Mesothelial cell of epicardium (in vitro differentiated cells): ENCODE data around the gene ESRP2. TPM values are rescaled to one million over a fixed set of nuclear protein-coding genes. Genes with fewer than 3 reads are reported as not detected.

Experiments used
- DNase-seq, 2 experiments: peaks; one replicate each; pipeline ENCODE4 v3.0.0; 2021; ENCODE audit warnings: low spot score in 2 of 2; ENCODE audit not compliant: unreplicated experiment in 2 of 2
- H3K27ac Mint-ChIP-seq: 2 replicates; pipeline ENCODE4 v1.8.0; 2021; ENCODE audit warnings: mixed read lengths
- H3K27me3 Mint-ChIP-seq: 2 replicates; pipeline ENCODE4 v1.8.0; 2021; ENCODE audit warnings: low read depth, mixed read lengths
- H3K36me3 Mint-ChIP-seq: 2 replicates; pipeline ENCODE4 v1.8.0; 2021; ENCODE audit warnings: mixed read lengths
- H3K4me1 Mint-ChIP-seq: 2 replicates; pipeline ENCODE4 v1.8.0; 2021; ENCODE audit warnings: mixed read lengths
- H3K4me3 Mint-ChIP-seq: 2 replicates; pipeline ENCODE4 v1.8.0; 2021; ENCODE audit warnings: mild to moderate bottlenecking, moderate library complexity, mixed read lengths
- H3K9me3 Mint-ChIP-seq: 2 replicates; pipeline ENCODE4 v1.8.0; 2021; ENCODE audit warnings: mixed read lengths
- total RNA-seq: library from RNA; stranded (reverse); gene quantifications from 3 replicates; pipeline ENCODE4 v1.2.1, GENCODE V29; 2021
- TF ChIP-seq, protein P1 (sequence below): fragments of 200-600 bp; sonication (generic); IDR thresholded peaks from one replicate; pipeline ENCODE4 v1.5.0; 2021; ENCODE audit warnings: antibody characterized with exemption; ENCODE audit not compliant: unreplicated experiment

The ESRP2 gene
- total RNA-seq, 1 donor from 2014 or later, result 34.7 TPM

GRCh38 chr16:68217506-68217905 is 18.4 kb downstream of the ESRP2 start:
- H3K36me3 Mint-ChIP-seq, result peaks cover 4% of the 10 kb centered on the region
- H3K9me3 Mint-ChIP-seq, result no peaks in the 10 kb centered on the region
- no peaks in the 10 kb centered on the region for H3K4me1 Mint-ChIP-seq
- H3K27me3 Mint-ChIP-seq, result no peaks in the 10 kb centered on the region
- no peak overlapping the region for H3K4me3 Mint-ChIP-seq
- peak overlapping the region; percentile 57 for H3K27ac Mint-ChIP-seq
- DNase-seq, result no peak
- TF ChIP-seq, protein P1, sequence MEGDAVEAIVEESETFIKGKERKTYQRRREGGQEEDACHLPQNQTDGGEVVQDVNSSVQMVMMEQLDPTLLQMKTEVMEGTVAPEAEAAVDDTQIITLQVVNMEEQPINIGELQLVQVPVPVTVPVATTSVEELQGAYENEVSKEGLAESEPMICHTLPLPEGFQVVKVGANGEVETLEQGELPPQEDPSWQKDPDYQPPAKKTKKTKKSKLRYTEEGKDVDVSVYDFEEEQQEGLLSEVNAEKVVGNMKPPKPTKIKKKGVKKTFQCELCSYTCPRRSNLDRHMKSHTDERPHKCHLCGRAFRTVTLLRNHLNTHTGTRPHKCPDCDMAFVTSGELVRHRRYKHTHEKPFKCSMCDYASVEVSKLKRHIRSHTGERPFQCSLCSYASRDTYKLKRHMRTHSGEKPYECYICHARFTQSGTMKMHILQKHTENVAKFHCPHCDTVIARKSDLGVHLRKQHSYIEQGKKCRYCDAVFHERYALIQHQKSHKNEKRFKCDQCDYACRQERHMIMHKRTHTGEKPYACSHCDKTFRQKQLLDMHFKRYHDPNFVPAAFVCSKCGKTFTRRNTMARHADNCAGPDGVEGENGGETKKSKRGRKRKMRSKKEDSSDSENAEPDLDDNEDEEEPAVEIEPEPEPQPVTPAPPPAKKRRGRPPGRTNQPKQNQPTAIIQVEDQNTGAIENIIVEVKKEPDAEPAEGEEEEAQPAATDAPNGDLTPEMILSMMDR, result no peak

GRCh38 chr16:68216240-68216639 is 19.7 kb downstream of the ESRP2 start:
- H3K27me3 Mint-ChIP-seq, result no peaks in the 10 kb centered on the region
- no peaks in the 10 kb centered on the region for H3K4me1 Mint-ChIP-seq
- no peak for DNase-seq
- H3K36me3 Mint-ChIP-seq, result peaks cover 4% of the 10 kb centered on the region
- no peak overlapping the region for H3K27ac Mint-ChIP-seq
- TF ChIP-seq, protein P1, result no peak
- H3K9me3 Mint-ChIP-seq, result no peaks in the 10 kb centered on the region
- no peak overlapping the region for H3K4me3 Mint-ChIP-seq

- DNase-seq, result no peak
- TF ChIP-seq, protein P1, result no peak
- H3K36me3 Mint-ChIP-seq, result peaks cover 4% of the 10 kb centered on the region
- no peak overlapping the region for H3K4me3 Mint-ChIP-seq
- H3K4me1 Mint-ChIP-seq, result no peaks in the 10 kb centered on the region
- no peaks in the 10 kb centered on the region for H3K9me3 Mint-ChIP-seq
- no peak overlapping the region for H3K27ac Mint-ChIP-seq
- no peaks in the 10 kb centered on the region for H3K27me3 Mint-ChIP-seq
Observed at GRCh38 chr16:68215302-68215701, 20.6 kb downstream of the ESRP2 start.

DNA sequence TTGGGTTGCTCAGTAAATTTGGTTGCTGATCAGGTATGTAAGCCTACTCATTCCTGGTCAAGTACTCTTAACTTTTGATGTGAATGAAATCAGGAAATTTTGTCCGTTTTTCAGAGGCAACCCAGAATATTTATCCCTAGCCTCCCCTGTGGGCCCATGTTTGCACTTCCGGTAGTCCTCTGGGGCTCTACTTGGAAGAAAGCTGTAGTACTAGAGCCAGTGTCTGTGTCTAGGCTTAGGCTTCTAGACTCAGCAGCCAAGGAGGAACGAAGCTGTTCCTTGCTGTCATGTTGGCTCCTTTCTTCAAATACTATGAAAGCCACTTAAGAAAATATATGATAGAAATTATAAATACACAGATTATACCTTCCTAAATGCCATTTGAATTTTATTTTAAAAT is 21.2 kb downstream of the ESRP2 start:
- no peak overlapping the region for H3K27ac Mint-ChIP-seq
- H3K9me3 Mint-ChIP-seq, result no peaks in the 10 kb centered on the region
- H3K4me3 Mint-ChIP-seq, result no peak overlapping the region
- TF ChIP-seq, protein P1, result no peak
- H3K27me3 Mint-ChIP-seq, result no peaks in the 10 kb centered on the region
- no peaks in the 10 kb centered on the region for H3K4me1 Mint-ChIP-seq
- H3K36me3 Mint-ChIP-seq, result peaks cover 4% of the 10 kb centered on the region
- no peak for DNase-seq

DNA sequence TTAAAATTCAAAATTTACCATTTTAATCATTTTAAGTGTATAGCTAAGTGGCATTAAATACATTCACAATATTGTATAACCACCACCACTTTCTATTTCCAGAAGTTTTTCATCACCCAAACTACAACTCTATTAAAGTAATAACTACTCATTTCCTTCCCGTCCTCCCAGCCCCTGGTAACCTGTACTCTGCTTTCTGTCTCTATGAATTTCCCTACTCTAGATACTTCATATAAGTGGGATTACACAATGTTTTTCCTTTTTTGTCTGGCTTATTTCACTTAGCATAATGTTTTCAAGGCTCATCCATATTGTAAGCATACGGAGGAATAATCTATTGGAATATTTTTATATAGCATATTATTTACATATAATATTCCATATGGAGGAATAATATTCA is 29.7 kb downstream of the ESRP2 start:
- no peaks in the 10 kb centered on the region for H3K4me1 Mint-ChIP-seq
- H3K4me3 Mint-ChIP-seq, result no peak overlapping the region
- peaks cover 2% of the 10 kb centered on the region for H3K36me3 Mint-ChIP-seq
- no peaks in the 10 kb centered on the region for H3K27me3 Mint-ChIP-seq
- TF ChIP-seq, protein P1, result no peak
- H3K9me3 Mint-ChIP-seq, result no peaks in the 10 kb centered on the region
- DNase-seq, result no peak
- no peak overlapping the region for H3K27ac Mint-ChIP-seq

- Mint-ChIP-seq H3K36me3 (peaks cover 4% of the 10 kb centered on the region), H3K27ac (no peak overlapping the region), H3K4me3 (no peak overlapping the region), H3K9me3 (no peaks in the 10 kb centered on the region), H3K27me3 (no peaks in the 10 kb centered on the region), H3K4me1 (peaks cover 4% of the 10 kb centered on the region)
- TF ChIP-seq, protein P1, result no peak
- no peak for DNase-seq
Observed at GRCh38 chr16:68202091-68202519, 33.8 kb downstream of the ESRP2 start.
